ENCODE measurements around the gene TAF1C.

DNA sequence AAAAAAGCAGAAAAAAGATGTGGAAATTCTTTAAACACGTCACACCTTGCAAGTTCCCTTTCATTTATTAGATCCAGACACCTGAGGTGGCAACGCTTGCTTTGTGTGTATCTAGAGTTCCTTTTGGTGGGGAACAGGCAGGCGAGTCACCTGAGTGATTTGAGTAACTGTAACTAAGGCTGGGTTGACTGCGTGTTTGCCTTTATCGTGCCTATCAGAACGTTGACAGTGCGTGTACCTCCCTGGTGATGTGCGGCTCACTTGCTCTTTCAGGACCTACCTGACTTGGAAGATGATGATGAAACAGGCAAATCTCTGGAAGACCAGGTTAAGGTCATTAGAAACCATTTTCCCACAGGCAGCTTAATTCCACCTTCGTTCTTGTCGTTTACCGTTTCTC, 12.5 kb downstream of the TAF1C start:
- TF ChIP-seq BCL6 (CRISPR knock-in tag; IDR thresholded peaks at IDR 0.05) (no peak), MTA3 (IDR thresholded peaks at IDR 0.05; ENCODE audit: borderline replicate concordance) (no peak)
